Amygdala (tissue), 56 donors: ENCODE measurements around the gene PDCD4.
"Not testable (repeated sequence)": the region's sequence is repeated elsewhere in the genome, so short reads cannot be mapped to it uniquely, and the experiment has no call there.

Experiments used
- DNase-seq, 56 donors: peaks; one replicate each; lab custom pipeline; 2025; lab: John Stamatoyannopoulos, UW

Gene PDCD4

DNA sequence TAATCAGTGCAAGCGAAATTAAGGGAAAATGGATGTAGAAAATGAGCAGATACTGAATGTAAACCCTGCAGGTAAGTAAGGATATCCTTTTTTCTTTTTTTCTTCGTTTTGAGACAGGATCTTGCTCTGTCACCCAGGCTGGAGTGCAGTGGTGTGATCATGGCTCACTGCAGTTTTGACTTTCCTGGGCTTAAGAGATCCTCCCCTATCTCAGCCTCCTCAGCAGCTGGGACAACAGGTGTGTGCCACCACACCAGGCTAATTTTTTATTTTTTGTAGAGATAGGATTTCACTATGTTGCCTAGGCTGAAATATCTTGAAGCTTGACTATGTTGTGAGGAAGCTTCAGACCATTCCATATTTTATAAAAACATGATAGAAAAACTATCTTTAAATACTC is 4.3 kb downstream of the PDCD4 start:
- DNase-seq, result no peak

DNA sequence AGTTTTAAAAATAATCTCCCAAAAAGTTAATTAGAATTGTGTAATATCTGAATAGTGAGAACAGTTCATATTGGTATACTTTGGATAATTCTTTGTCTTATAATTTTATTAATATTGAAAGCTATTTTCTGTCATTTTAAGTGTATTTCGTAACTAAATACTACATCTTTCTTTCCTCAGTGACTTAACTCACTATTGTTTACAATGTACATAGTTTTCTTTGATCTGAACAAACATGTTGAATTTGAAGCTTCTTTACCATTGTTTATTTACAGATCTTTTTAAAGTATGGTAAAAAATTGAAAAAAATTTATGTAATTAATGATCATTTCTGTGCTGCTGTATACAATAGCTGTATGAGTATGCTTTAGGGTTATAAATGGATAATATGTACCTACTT is 5.1 kb downstream of the PDCD4 start:
- no peak for DNase-seq

DNA sequence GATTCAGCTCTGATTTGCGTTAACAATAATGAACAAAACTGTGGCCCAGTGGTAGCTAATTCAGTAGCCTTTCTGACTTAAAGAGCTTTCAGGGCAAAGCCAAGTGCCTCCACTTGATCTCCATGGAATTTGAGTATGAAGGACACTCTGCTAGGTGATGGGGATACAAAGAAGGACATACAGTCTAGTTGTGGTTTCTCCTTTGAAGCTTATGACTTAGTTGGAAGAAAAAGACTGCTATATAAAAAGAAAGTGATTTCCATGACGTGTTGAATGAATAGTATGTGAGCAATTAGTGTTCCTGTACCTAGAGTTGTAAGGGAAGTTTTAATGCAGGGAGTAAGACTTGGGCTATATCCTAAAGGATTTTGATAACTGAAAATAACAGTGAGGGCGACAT is 8.3 kb downstream of the PDCD4 start:
- no peak for DNase-seq

DNA sequence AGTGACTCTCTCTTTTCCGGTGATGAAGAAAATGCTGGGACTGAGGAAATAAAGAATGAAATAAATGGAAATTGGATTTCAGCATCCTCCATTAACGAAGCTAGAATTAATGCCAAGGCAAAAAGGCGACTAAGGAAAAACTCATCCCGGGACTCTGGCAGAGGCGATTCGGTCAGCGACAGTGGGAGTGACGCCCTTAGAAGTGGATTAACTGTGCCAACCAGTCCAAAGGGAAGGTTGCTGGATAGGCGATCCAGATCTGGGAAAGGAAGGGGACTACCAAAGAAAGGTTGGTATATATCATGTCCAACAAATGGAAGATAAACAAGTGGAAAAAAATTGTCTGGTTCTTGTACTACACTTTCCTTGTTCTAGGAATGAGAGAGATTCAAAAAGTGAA is 9.5 kb downstream of the PDCD4 start:
- no peak for DNase-seq

DNA sequence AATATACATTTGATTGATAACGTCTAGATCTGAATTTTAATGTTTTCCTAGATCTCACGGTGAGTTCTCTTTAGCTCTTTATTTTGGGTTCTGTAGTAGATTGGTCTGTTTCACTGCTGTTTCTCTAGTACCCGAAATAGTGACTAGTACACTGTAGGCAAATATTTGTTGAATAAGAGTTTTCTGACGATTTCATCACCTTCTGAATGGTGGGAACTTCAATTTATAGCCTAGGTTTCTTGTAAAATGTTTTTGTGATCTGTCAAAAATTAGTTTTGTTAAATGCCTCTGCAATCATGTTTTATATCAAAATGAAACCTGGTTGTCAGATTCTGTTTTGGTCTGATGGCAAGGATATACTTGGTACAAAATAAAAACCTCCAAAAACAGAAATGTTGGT is 10.2 kb downstream of the PDCD4 start:
- no peak for DNase-seq

DNA sequence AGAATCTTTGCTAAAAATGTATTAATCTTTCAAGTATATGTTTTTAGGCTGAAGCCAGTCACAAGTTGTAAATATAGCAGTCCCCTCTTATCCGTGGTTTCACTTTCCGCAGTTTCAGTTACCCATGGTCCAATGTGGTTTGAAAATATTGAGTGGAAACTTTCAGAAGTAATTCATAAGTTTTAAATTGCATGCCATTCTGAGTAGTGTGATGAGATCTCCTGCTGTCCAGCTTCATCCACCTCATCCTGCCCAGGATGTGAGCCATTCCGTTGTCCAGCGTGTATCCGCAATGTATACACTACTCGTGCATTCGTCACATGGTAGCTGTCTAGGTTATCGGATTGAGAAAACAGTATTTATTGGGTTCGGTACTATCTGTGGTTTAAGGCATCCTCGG is 12.2 kb downstream of the PDCD4 start:
- no peak for DNase-seq

DNA sequence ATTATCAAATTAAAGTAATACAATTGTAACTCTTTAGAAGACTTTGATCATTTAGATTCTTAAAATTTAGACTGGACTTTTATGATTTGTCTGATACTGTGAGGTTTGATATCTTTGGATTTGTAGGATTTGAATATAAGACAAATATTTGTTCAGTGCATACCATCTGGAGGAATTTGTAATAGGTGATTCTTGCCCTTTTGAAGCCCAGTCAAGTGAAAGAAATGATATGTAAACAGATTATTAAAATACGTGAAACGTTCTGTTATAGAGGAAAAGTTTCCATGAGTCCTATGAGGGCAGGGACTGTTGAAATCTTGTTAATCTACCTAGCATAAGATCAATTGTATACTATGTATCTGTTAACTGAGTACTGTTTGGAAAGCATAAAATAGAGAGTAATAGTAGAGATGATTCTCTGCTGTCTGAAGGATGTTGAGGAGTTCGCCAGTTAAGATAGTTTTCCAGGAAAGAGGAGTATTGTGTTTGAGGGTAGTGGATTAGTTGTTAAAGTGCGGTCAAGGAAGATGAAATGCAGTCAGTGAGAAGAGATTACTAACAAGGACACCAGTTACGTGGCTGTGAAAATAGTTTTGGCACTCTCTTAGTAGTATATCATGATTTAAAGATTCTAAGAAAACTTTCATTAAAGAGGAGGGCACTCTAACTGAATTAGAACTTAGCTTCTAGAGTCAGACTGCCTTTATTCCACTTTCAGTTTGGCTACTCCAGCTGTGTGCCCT is 14.4 kb downstream of the PDCD4 start:
- no peak for DNase-seq

DNA sequence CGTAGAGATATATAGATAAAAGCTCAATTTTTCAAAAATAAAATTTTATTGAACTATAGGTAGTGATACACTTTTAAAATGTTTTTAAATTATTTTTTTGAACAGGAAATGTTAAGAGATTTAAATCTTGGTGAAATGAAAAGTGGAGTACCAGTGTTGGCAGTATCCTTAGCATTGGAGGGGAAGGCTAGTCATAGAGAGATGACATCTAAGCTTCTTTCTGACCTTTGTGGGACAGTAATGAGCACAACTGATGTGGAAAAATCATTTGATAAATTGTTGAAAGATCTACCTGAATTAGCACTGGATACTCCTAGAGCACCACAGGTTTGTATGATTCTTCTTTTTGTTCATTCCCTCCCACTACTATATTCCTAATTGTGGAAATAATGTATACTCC is 15.8 kb downstream of the PDCD4 start:
- no peak for DNase-seq

DNA sequence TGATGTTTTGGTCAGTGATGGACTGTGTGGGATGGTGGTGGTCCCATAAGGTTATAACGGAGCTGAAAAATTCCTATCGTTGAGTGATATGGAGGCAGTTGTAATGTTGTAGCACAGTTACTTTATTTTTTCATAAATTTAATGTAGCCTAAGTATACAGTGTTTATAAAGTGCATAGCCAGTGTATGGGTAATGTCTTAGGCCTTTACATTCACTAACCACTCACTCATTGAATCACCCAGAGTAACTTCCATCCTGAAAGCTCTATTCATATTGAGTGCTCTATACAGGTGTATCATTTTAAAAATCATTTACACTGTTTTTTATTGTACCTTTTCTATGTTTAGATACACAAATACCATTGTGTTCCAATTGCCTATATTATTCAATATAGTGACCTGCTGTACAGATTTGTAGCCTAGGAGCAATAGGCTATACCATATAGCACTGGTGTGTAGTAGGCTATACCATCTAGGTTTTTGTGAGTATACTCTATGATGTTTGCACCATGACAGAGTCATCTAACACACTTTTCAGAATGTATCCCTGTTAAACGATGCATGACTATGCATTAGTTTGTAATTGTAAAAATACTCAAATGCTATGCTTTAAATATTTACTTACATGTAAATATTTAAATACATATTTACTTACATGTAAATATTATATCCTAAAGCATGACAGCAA is 21.0 kb downstream of the PDCD4 start:
- no peak for DNase-seq

DNA sequence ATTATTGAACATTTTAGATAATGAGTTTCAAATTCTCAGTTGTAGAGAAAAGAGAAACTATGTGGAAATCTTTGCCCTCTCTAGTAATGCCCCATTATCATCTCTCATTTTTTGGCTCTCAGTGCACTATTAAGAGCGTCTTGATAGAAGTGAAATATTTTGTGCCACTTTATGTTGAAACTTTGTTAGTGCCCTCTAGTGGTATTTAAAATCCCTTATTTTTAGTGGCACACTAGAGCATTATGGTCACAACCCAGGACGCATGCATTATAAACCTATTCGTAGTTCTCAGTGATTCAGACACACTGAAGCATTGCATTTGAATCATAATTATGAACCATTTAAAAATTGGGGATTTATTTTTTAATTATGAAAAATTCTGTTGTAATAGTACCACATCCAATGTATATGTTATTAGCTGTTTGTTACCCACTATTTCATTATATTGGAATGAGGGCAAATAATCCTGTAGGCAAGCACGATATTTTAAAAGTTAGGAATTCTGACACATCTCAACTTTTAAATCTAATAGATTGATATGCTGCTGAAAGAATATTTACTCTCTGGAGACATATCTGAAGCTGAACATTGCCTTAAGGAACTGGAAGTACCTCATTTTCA is 21.9 kb downstream of the PDCD4 start:
- peak in 1 of 56 donors; percentile 17 for DNase-seq

DNA sequence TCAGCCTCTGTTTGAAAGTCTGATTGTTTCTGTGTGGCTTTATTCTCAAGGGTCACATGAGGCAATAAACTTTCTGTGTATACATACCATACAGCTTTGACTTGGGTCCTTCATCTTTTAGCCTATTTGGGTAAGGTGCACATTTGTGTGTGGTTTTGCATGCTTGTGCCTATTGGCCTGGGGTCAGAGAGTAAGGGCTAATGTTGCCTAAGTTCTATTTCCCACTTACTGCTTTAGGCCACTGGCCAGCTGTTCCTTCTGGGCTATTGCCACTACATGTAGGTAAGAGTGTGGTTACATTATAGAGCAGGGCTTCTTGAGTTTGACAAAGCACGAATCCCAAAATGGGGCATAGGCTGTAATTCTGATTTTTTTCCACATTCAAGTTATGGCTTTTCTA is 25.5 kb downstream of the PDCD4 start:
- no peak for DNase-seq

DNA sequence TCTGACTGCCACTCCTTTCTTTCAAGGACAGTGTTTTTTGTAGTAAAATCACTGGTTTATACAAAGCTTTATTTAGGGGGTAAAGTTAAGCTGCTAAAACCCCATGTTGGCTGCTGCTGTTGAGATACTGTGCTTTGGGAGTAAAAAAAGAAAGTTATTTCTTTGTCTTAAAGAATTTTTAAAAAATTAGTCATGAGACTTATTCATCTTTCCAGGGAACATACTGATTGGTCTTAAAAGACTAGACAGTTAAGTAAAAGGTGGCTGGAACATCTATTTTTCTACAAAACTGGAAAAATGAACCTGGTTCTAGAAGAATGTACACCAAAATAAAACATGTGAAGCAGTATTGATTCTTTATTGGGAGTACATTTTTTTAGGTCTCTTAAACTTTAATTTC is 26.7 kb downstream of the PDCD4 start:
- no peak for DNase-seq

DNA sequence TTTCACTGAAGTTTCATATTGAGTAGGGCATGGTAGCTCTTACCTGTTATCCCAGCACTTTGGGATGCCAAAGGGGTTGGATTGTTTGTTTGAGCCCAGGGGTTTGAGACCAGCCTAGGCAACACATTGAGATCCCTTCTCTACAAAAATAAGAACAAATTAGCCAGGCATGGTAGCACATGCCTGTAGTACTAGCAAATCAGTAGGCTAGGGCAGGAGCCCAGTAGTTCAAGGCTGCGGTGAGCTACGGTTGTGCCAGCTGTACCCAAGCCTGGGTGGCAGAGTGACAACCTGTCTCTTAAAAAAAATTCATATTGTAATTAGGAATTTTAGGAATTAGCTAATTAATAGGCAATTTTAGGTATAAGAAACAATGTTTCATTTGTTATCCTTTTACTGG is 29.3 kb downstream of the PDCD4 start:
- no peak for DNase-seq

DNA sequence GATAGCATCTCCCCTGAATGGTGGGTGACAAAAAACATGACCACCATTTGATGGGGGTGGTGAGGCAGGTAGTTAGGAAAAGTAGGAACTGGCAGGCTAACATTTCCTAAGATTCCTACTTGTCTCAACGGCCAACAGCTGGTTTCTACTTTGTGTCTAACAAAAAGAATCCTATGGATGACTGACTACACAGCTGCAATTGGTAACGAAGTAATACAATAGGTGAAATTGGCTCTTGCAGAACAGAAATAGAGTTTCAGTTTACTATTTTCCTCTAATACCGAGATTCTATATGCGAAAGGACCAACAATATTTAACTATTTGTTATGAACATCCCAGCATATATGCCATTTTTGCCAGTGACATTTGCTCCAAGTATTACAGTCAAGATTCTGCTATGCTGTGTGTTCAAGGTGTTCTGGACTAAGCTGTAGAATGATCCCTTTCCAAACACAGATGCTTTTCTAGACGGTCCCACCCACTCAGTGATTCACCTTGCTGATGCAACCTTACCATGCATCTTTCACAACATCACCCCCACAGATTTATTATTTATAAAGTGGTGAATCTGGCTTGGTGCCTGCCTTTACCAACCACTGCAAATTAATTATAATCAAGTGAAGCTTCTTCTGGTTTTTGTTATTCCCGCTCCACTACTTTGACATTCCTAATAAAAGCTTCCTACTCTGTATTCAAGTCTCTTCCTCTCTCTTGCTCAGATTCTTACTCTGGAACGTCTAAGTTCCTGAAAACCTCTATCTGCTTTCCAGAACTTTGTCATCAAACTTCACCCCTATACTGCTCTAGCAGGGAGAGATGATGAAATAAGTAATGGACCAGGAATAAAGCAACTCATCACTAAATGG is 30.5 kb downstream of the PDCD4 start:
- peak in 1 of 56 donors; percentile 13 for DNase-seq

DNA sequence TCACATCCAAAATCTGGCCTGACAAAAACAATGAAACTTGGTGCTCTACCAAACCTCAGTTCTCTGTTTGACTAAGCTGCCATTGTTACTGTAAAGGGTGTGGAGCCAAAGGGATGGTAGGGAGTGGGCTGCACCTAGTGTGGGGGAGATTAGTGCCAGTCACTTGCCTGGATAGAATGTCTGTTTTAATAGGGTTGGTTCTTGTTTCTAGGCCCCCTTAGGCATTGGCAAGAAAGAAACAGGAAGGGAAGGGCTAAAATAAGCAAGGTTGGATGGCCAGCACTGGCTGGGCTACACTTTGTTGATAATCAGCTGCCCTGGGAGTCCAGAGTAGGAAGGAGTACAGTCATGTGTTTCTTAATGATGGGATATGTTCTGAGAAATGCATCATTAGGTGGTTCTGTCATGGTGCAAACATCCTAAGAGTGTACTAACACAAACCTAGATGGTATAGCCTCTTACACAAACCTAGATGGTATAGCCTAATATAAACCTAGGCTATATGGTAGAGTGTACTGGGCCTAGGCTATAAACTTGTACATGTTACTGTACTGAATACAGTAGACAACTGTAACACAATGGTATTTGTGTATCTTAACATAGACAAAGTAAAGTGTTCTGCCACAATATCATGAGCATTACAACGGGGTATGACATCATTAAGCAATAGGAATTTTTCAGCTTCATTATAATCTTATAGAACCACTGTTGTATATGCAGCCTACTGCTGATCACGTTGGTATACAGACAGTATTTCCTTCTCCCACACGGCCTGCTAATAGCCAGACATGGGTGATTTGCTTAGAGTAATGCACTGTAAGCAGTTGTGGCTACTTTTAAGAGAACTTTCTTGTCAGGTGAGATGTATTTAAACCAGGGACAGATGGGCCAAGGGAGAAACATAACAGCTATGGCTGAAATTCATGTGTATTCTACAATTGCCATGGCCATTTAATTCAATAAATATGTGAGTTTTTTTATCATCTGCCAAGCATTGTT is 31.9 kb downstream of the PDCD4 start:
- DNase-seq, result no peak

DNA sequence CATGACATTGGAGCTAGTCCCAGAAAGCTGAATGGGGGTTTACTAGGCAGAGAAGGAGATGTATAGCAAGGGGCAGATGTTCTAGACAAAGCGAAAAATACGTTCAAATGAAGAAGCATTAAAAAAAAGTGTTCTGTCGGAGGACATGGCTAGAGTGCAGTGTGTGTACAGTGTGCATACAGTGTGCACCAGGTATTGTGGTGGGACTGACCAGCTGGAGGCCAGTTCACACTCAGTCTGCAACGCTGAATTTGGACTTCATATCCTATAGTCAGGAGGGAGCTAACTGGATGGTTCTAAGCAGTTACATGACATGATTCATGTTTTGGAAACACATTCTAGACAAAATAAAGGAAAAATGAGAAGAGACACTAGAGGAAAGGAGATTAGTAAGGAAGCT is 38.4 kb downstream of the PDCD4 start:
- no peak for DNase-seq

DNA sequence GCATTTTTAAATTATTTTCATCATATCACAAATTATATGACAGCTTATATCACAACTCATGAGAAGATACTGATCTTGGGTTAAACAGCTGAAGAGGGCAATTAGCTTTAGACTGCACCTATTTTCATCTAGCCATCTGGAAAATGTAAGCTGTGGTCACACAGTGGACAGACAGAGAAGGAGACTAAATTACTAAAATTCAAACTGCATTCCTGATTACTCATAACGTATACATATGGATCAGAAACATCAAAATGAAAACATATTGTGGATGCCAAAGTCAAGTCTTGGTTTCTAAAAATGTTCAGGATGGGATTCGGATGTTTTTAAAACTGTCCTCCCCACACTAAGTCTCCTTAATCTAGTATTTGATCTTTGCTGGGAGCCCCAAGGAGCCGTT is 40.6 kb downstream of the PDCD4 start:
- DNase-seq, result no peak

DNA sequence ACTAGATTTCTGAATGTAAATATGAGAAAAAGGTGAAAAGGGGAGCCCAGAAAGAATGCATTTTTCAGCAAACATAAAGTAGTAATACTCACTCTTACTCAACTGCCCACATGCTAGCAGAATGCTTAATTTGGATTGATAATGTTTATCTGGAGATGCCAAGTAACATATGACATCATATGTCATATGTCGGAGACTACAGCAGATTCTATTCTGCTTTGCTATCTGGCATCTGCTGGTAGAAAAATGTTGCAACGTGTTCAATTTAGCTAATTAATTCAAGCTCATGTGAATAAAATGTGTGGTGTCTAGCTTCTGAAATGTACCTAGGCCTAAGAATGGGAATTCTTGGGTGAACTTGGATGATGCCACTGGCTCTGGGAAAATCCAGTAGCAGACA is 42.7 kb downstream of the PDCD4 start:
- DNase-seq, result no peak

DNA sequence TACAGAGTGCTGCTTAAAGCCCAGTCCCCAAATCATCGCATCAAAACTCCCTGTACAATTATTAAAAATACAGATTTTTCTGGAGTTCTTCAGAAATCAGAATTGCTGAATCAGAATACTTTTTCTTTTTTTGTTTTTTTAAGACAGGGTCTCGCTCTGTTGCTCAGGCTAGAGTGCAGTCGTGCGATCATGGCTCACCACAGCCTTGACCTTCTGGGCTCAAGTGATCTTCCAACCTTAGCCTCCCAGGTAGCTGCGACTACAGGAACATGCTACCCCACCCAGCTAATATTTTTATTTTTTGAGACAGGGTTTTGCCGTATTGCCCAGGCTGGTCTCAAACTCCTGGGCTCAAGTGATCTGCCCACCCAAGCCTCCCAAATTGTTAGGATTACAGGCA is 43.3 kb downstream of the PDCD4 start:
- DNase-seq, result no peak

DNA sequence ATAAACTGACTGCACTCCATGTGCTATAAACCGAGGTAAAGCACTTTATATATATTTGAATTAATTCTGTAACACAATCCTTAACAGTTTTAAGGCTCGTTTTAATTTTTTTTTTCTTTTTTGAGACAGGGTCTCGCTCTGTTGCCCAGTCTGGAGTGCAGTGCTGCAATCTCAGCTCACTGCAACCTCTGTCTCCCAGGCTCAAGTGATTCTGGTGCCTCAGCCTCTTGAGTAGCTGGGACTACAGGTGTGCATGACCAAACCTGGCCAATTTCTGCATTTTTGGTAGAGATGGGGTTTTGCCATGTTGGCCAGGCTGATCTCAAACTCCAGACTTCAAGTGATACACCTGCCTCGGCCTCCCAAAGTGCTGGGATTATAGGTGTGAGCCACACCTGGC is 43.9 kb downstream of the PDCD4 start:
- DNase-seq, result not testable (repeated sequence)
